Measurements from ENCODE around the gene FZD1.
"Not testable (repeated sequence)": the region's sequence is repeated elsewhere in the genome, so short reads cannot be mapped to it uniquely, and the experiment has no call there.

FZD1 gene

GRCh38 chr7:91295576-91295975 lies 31.3 kb downstream of the FZD1 start:
- DNase-seq (ENCODE audit: low spot score) = peak; percentile 44

- no peak for DNase-seq (ENCODE audit: low spot score)
Measured at GRCh38 chr7:91297939-91298338, 33.7 kb downstream of the FZD1 start.

- DNase-seq (ENCODE audit: low spot score) = no peak
Measured at GRCh38 chr7:91299952-91300775, 35.9 kb downstream of the FZD1 start.

- no peak for DNase-seq (ENCODE audit: low spot score)
Measured at GRCh38 chr7:91302794-91303193, 38.6 kb downstream of the FZD1 start.

- DNase-seq (ENCODE audit: low spot score) = no peak
Measured at GRCh38 chr7:91306266-91306665, 42.0 kb downstream of the FZD1 start.

GRCh38 chr7:91307467-91307866 lies 43.2 kb downstream of the FZD1 start:
- no peak for DNase-seq (ENCODE audit: low spot score)

- DNase-seq (ENCODE audit: low spot score) = not testable (repeated sequence)
Measured at GRCh38 chr7:91308191-91308590, 44.0 kb downstream of the FZD1 start.

- peak; percentile 56 for DNase-seq (ENCODE audit: low spot score)
Measured at GRCh38 chr7:91310830-91311460, 46.7 kb downstream of the FZD1 start.

GRCh38 chr7:91311839-91312238 lies 47.6 kb downstream of the FZD1 start:
- peak; percentile 27 for DNase-seq (ENCODE audit: low spot score)

- no peak for DNase-seq (ENCODE audit: low spot score)
Measured at GRCh38 chr7:91313113-91313512, 48.9 kb downstream of the FZD1 start.

GRCh38 chr7:91314591-91315323 lies 50.5 kb downstream of the FZD1 start:
- no peak for DNase-seq (ENCODE audit: low spot score)

- no peak for DNase-seq (ENCODE audit: low spot score)
Measured at GRCh38 chr7:91316426-91316825, 52.2 kb downstream of the FZD1 start.

GRCh38 chr7:91319351-91319750 lies 55.1 kb downstream of the FZD1 start:
- DNase-seq (ENCODE audit: low spot score) = peak; percentile 56

- DNase-seq (ENCODE audit: low spot score) = no peak
Measured at GRCh38 chr7:91320366-91321078, 56.3 kb downstream of the FZD1 start.

Measured in kidney tubule cell (primary cell).